ENCODE results near the gene ANKLE2. TPM values are rescaled to one million over a fixed set of nuclear protein-coding genes. Genes with fewer than 3 reads are reported as not detected.
"Not testable (repeated sequence)": the region's sequence is repeated elsewhere in the genome, so short reads cannot be mapped to it uniquely, and the experiment has no call there.

The ANKLE2 gene
- total RNA-seq, 4 donors from 2014 or later, result 33.1 to 61.5 (median 49.9) TPM

GRCh38 chr12:132779781-132780353, 18.2 kb upstream of the ANKLE2 start:
- WGBS, 2 donors (ENCODE audit: low coverage in 1 of 2), result 87 to 88% methylated on average over 5 to 9 of the region's 30 CpGs
- no peaks in the 10 kb centered on the region for H3K27me3 ChIP-seq
- no peaks in the 10 kb centered on the region for H3K9me3 ChIP-seq
- H3K36me3 ChIP-seq, result peaks cover 0 to 100% of the 10 kb centered on the region in 2 donors
- H3K4me3 ChIP-seq, result no peak overlapping the region
- TF ChIP-seq POLR2A (IDR thresholded peaks at IDR 0.05) (no peak), EP300 (IDR thresholded peaks at IDR 0.05) (no peak), POLR2AphosphoS5 (IDR thresholded peaks at IDR 0.05) (no peak), CTCF (IDR thresholded peaks at IDR 0.05) (no peak)
- no peak for ATAC-seq
- H3K4me1 ChIP-seq, result peaks cover 0 to 30% (median 5%) of the 10 kb centered on the region in 3 donors
- H3K27ac ChIP-seq, result no peak overlapping the region

- peaks cover 0 to 100% of the 10 kb centered on the region in 2 donors for H3K36me3 ChIP-seq
- no peak for ATAC-seq
- 86 to 100% methylated on average over 1 to 7 of the region's 20 CpGs for WGBS, 2 donors (ENCODE audit: low coverage in 1 of 2)
- H3K4me3 ChIP-seq, result no peak overlapping the region
- peaks cover 0 to 44% (median 5%) of the 10 kb centered on the region in 3 donors for H3K4me1 ChIP-seq
- no peak for TF ChIP-seq EP300 (IDR thresholded peaks at IDR 0.05)
- no peak for TF ChIP-seq POLR2AphosphoS5 (IDR thresholded peaks at IDR 0.05)
- no peak for TF ChIP-seq CTCF (IDR thresholded peaks at IDR 0.05)
- no peak for TF ChIP-seq POLR2A (IDR thresholded peaks at IDR 0.05)
- no peaks in the 10 kb centered on the region for H3K9me3 ChIP-seq
- H3K27ac ChIP-seq, result peak overlapping the region in 3 of 4 donors; percentile 22 to 56 (median 24)
- H3K27me3 ChIP-seq, result no peaks in the 10 kb centered on the region
Measured at GRCh38 chr12:132777614-132778013, 16.0 kb upstream of the ANKLE2 start.

DNA sequence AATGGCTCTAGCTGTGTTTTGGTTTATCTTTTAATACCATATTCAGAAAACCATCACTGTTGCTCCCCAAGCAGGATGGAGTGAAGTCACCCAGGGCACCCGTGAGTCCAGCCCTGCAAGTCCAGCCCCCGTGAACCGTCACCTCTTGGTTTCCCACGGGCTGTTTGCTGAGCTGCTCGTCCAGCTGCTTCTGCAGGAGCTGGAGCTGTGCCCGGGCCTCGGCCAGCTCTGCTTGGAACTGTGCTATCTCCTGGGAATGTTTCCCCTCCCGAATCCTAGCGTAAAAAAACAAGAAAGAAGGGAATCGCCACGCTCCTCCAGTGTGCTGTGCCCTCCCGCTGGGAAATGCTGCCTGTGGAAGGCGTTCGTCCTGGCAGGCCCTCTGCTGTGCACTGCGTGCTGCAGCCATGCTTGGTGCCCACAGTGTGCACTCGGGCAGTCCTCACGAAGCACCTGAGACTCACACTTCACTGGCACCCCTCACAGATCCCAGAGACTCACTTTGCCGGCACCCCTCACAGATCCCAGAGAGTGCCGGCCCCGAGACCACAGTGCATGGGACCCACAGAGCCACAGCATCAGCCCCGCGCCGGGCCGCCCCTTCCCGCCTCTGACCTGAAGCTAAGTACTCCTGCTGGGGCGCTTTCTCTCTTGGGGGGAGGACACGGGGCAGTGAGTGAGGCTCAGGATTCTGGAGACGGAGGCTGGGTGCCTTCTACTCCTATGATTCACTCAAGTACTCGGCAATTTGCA, 15.4 kb upstream of the ANKLE2 start:
- H3K36me3 ChIP-seq, result peaks cover 0 to 100% of the 10 kb centered on the region in 2 donors
- H3K4me3 ChIP-seq, result no peak overlapping the region
- H3K27me3 ChIP-seq, result no peaks in the 10 kb centered on the region
- peak; percentile 59 for ATAC-seq
- peak overlapping the region in 3 of 4 donors; percentile 22 to 56 (median 24) for H3K27ac ChIP-seq
- TF ChIP-seq CTCF (IDR thresholded peaks at IDR 0.05), result no peak
- no peak for TF ChIP-seq POLR2AphosphoS5 (IDR thresholded peaks at IDR 0.05)
- no peak for TF ChIP-seq EP300 (IDR thresholded peaks at IDR 0.05)
- TF ChIP-seq POLR2A (IDR thresholded peaks at IDR 0.05), result no peak
- peaks cover 0 to 44% (median 5%) of the 10 kb centered on the region in 3 donors for H3K4me1 ChIP-seq
- no peaks in the 10 kb centered on the region for H3K9me3 ChIP-seq
- 60 to 67% methylated on average over 1 to 3 of the region's 29 CpGs for WGBS, 2 donors (ENCODE audit: low coverage in 1 of 2)

DNA sequence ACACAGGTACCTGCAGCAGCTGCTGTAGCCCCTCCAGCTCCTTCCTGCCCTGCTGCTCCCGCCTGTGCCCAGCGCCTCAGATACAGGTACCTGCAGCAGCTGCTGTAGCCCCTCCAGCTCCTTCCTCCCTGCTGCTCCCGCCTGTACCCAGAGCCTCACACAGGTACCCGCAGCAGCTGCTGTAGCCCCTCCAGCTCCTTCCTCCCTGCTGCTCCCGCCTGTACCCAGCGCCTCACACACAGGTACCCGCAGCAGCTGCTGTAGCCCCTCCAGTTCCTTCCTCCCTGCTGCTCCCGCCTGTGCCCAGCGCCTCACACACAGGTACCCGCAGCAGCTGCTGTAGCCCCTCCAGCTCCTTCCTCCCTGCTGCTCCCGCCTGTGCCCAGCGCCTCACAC, 14.6 kb upstream of the ANKLE2 start:
- H3K9me3 ChIP-seq, H3K4me3 ChIP-seq, ATAC-seq, H3K27me3 ChIP-seq: not testable (repeated sequence)
- Histone ChIP-seq H3K4me1 (peaks cover 0 to 44% (median 5%) of the 10 kb centered on the region in 3 donors), H3K36me3 (peaks cover 0 to 100% of the 10 kb centered on the region in 2 donors), H3K27ac (peak overlapping the region in 1 of 4 donors; percentile 56)
- 80% methylated on average over 2 of the region's 12 CpGs; no CpG with 5 or more reads in 1 of the 2 donors for WGBS, 2 donors (ENCODE audit: low coverage in 1 of 2)

GRCh38 chr12:132775502-132776229, 14.0 kb upstream of the ANKLE2 start:
- H3K27ac ChIP-seq, result peak overlapping the region in 1 of 4 donors; percentile 56
- 87 to 94% methylated on average over 5 to 6 of the region's 24 CpGs for WGBS, 2 donors (ENCODE audit: low coverage in 1 of 2)
- H3K27me3 ChIP-seq, result no peaks in the 10 kb centered on the region
- ATAC-seq, result no peak
- H3K4me1 ChIP-seq, result peaks cover 0 to 44% (median 5%) of the 10 kb centered on the region in 3 donors
- H3K4me3 ChIP-seq, result no peak overlapping the region
- no peak for TF ChIP-seq POLR2AphosphoS5 (IDR thresholded peaks at IDR 0.05)
- no peak for TF ChIP-seq POLR2A (IDR thresholded peaks at IDR 0.05)
- no peak for TF ChIP-seq CTCF (IDR thresholded peaks at IDR 0.05)
- TF ChIP-seq EP300 (IDR thresholded peaks at IDR 0.05), result no peak
- H3K9me3 ChIP-seq, result no peaks in the 10 kb centered on the region
- H3K36me3 ChIP-seq, result peaks cover 0 to 98% of the 10 kb centered on the region in 2 donors
